Nucleus accumbens (tissue), 56 donors: ENCODE measurements around the gene DOCK9.
A peak's percentile ranks its signal among the peaks of the same experiment; 100 is the strongest.

Experiments
- DNase-seq, 56 donors: peaks; one replicate each; lab custom pipeline; 2025; lab: John Stamatoyannopoulos, UW

Gene DOCK9

GRCh38 chr13:98979012-98979660 is 1.3 kb upstream of the DOCK9 start:
- no peak for DNase-seq

- DNase-seq = no peak
Measured at GRCh38 chr13:98978280-98978679, 416 bp upstream of the DOCK9 start.

GRCh38 chr13:98976941-98977340 is 923 bp downstream of the DOCK9 start:
- DNase-seq = peak in 1 of 56 donors; percentile 15

DNA sequence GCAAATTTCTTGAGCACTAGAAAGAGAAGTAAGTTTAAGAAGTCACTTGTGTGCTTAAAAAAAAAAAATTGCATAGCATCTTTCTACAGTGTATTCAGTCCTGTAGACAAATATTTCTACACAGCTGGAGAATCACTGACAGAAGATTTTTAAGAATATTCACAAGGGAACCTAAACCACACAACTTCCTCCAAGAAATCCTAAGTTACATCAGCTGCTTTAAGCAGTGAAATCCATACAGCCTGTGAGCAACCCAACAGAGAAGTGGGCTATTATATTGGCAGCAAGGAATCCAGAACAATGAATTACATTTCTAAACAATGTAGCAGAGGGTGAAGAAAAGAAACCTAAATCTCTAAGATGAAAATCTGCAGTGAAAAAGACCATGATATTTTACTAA is 1.5 kb downstream of the DOCK9 start:
- DNase-seq = no peak

DNA sequence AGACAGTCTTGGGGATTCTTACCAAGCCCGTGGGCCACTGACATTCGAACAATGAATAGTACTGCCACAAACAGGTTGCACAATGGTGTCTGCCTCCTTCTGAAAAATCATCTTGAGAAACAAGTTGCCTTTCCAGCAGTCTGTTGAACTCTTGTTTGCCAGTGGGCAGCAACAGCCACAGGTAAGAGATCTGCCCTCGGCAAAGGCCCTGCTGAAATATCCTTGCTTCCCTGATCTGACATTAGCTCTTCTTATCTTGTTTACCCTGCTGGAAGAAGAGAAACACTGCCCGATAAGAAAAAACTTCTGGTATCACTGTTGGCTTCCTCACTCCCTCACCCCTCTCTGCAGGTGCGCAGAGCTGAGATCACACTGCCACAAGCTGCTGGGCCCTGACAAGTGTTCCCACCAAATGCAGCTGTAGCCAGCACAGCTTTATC is 2.0 kb downstream of the DOCK9 start:
- peak in 2 of 56 donors; percentile 10 to 15 for DNase-seq

GRCh38 chr13:98974053-98974452 is 3.8 kb downstream of the DOCK9 start:
- DNase-seq = no peak

DNA sequence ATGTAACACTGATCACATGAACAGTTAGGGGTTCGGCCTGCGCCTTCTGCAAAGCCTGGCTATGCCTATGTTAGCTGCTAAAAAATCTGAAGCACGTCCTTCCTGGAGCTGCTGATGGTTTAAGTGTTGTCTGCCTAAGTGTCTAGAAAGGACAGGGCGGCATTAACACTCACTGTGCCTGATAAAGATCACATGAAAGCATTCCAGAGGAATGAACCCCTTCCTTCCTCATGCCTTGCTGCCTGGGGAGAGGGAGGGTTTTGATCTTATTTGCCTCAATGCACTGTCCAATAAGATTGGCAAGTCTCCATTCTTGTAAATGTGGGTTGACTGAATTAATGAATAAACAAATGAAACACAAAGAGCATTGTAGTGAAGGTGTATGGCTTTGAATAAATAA is 5.2 kb downstream of the DOCK9 start:
- no peak for DNase-seq

DNA sequence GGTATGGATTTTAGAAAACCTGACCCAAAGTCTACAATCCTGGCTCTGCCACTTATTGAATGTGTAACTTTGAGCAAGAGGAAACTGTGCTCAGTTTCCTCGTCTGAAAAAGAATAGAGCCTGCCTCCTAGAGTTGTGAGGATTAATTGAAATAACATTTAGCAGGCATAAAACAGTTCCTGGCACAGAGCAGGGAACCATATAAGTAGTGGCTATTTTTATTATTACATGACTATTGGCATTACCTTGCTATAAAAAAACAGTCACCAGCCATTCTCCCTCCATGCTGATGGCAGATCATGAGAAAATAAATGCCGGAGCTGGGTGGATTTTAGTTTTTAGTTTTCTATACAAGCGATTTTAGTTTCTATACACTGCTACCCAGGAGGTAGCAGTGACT is 5.8 kb downstream of the DOCK9 start:
- no peak for DNase-seq

DNA sequence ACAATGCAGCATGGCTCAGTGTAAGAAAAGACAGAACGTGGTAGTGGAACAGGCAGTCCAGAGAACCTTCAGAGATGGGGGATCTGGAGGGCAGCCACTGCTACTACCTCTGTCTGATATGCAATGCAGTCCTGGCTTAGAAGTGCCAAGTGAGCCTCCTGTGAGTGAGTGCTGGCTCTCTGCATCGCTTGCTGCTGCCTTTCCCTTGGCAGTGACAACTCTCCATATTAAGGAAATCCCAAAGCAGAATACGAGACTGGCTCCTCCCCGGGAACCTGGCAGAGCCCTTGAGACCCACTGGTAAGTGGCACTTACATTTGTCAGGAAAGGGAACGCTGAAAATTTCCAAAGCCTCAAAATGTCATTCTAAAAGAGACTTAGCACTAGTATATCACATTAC is 7.5 kb downstream of the DOCK9 start:
- DNase-seq = no peak

- DNase-seq = no peak
Measured at GRCh38 chr13:98967491-98967890, 10.4 kb downstream of the DOCK9 start.

DNA sequence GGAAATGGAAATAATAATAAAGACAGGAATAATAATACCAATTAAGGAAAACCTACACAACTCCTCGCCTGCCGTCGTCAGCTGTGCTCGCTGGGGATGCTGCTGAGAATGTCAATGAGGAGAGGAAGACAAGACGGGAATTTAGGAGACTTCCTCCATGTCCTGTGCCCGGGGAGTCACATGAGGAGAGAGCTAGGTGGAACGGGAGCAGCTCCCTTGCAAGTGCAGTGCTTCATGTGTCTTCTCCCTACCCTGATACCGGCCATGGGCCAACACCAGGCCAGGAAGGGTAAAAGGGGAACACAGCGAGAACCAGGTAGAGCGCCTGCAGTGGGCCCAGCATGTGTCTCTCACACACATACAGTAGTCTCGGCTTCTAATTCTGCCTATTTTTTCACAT is 11.8 kb downstream of the DOCK9 start:
- peak in 6 of 56 donors; percentile 7 to 34 (median 28) for DNase-seq

GRCh38 chr13:98965325-98965724 is 12.5 kb downstream of the DOCK9 start:
- DNase-seq = no peak

- DNase-seq = no peak
Measured at GRCh38 chr13:98963917-98964316, 13.9 kb downstream of the DOCK9 start.

DNA sequence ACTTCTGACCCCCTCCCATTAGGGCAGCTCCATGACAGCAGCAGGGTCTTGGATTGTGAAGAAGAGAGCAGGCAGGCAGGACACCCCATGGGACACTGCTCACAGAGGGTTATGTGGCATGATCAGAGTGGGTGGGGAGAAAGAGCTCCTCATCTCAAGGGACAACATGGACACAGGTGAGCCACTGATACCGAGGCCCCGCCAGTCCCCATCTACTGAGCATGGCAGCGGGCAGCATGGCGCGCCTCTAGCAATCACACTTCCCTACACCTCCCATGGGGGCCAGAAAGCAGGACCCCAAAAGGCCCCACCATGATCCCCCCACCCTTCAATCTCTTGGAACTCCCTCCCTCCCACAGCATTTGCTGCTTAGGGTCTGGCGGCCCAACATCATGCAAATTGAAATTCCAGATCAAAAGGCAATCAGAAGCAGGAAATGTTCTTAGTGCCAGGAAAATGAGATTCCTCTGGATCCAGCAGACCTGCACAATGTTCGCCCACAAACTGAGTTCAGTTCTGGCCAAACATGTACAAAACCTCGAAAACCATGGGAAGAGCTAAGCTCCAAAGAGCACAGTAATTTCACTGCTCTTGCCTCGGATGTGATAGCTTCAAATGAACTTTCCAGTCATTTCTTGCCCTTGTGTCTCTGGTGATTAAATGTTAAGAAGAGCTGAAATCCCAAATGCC is 14.8 kb downstream of the DOCK9 start:
- DNase-seq = no peak

DNA sequence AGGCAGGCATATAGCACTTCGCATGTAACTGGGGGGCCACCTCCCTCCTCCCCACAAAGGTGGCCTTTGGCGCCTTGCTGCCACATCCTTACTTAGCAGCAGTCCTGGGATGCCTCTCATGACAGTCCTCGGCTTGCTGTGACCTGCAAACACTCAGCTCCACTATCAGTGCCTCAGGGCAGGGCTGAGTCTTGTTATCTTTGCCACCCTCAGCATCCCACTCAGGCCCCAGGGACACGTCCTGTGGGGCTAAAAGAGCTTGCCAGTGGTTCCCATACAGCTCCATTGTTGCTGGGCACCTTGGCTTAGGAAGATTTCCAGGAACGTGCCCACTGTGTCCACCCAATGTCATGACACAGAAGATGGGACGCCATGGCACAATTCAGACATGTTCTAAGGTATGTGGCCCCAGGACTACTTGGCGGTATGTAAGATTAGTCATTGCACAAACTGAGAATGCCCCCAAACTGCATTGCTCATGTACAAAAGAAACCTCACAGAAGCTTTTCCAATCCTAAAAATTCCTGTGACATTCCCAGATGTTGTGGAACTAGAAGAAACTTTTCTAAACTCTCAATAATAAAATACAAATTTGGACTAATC is 16.3 kb downstream of the DOCK9 start:
- DNase-seq = no peak

DNA sequence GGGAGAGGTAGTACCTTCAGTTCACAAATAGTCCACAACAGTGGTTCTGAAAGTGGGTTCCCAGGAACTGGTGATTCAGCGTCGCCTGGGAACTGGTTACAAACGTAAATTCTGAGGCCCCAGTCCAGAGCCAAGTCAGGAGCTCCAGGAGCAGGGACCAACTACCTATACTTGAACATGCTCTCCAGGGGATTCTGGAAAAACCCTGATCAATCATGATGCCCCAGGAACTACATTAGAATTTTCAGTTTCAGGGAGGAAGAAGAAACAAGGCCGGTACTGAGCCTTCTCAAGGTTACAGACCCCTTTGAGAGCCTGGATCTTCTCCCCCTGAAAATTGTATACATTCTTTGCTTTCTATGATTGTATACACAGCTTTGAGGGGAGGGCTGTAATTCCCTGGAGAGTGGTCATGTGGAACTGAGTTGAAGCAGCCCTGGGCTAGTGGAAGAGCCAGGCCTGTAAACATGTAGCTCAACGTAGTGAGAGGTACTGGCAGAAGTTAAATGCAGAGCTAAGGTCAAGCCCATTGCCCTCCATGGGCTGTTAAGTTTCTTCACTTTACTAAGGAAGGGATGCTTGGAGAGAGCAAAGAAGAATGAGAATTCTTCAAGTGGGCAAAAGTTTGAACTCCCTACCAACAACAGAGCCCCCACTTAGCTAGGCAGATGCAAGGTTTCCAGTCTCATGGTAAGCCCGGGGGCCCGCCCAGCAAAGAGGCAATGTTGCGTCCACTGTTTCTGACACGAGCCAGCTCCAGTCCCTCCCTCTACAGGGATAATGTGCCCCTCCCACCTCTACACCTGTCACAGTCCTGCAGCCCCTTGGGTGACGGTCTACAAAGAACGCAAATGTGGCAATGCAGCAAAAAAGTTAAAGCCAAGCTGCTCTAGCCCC is 17.0 kb downstream of the DOCK9 start:
- no peak for DNase-seq

DNA sequence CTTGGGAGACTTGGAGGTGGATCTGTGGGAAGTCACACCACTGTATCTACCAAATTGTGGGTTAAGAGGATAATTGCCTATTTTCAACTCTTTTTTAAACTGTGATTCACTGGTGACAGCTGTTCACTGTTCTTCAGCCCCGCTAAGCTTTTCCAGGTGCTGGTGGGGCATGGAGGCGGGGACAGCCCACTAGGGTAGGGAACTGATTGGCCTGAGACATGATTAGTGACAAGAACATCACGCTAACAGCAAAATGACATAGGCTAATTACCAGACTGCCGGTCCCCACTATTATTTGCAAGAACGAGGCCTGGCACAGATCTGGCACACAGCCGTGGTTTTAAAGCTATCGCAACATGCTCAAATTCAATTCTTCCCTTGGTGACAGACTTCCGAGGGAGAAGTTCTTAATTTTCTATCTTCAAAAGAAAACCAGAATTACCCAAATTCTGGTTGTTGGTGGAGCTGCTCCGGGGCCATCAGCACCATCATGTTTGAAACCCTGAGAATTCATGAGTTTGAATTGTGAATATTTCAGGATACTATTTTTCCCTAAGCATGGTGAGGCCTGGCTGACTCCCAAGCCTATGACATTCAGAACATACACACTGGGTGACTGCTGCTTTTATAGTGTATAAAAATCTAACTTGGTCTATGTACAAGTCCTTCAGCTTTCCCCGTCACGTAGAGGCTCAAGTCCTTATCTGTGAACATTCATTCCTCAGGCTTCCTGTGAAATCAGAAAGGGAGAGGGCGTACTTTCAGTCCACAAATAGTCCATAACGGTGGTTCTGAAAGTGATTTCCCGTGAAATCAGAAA is 17.9 kb downstream of the DOCK9 start:
- peak in 13 of 56 donors; percentile 5 to 48 (median 34) for DNase-seq

DNA sequence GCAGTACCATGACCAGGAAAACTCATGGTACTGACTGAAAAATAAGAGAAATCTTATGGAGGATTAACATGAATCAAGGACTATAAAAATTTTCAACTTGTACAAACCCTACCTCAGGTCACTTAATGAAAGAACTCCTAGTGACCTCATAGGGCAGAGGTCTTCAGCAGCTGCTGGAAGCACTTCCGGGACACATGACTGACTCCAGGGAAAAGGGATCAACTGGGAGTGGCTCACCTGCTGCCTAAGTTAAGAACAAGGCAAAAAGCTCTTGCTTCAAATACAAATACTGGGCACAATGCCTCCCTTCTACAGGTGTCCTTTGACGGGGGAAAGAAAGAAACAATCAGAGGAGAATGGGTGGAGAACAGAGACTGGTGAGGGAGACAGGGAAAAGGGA is 18.6 kb downstream of the DOCK9 start:
- no peak for DNase-seq

GRCh38 chr13:98958443-98958794 is 19.4 kb downstream of the DOCK9 start:
- DNase-seq = no peak
